GM19397 (cell line): ENCODE measurements around the gene PPEF2.

Experiments
- ATAC-seq: cut with Tn5 transposase; IDR thresholded peaks from one replicate; pipeline ENCODE4 v1.9.1; 2021; ENCODE audit warnings: mild to moderate bottlenecking, moderate library complexity; ENCODE audit not compliant: unreplicated experiment

The PPEF2 gene

DNA sequence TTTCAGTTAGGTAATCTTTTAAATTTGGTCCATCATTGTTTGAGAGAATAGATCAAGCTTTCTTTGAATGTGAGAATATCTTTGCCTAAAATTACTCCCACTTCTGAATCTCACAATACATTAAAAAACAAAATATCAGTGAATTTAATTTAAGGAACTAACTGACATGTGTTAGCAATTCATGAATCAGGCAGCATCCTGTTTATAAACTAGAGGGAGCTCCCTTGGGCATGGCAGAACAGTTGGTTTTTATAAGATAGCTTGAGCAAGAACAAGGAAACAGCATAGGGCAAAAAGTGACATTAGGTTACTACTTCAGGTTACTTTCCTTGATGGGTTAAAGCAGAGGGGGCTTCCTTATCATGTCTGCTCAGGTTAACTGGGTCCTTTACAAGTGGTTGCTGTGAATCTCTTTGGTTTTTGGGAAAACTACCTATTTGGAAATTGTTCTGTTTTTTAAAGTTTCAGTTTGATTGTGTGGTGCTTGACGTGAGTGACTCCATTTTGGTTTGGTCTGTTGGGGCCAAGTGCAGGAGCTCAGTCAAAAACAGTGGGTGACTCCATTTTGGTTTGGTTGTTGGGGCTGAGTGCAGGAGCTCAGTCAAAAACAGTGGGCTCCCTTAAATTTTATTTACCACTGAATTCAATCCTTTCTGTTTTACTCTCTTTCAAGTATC is 68.0 kb downstream of the PPEF2 start:
- ATAC-seq, result no peak

GRCh38 chr4:75831856-75832405 is 70.3 kb downstream of the PPEF2 start:
- ATAC-seq, result no peak

- ATAC-seq, result no peak
Measured at GRCh38 chr4:75830906-75831305, 71.3 kb downstream of the PPEF2 start.

GRCh38 chr4:75823812-75824211 is 78.4 kb downstream of the PPEF2 start:
- ATAC-seq, result no peak

DNA sequence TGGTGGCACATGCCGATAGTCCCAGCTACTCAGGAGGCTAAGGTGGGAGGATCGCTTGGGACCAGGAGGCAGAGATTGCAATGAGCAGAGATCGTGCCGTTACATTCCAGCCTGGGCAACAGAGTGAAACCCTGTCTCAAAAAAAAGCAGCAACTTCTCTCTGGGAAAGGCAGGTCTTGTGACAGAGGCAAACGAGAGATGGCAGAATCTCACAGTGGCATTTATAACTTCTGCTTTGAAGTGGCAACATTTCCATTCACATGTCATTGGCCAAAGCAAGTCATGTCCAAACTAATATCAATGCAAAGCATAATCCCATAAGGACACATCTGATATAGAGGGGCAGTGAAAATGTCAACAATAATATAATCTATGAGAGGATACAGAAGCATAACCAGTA is 79.8 kb downstream of the PPEF2 start:
- ATAC-seq, result no peak

DNA sequence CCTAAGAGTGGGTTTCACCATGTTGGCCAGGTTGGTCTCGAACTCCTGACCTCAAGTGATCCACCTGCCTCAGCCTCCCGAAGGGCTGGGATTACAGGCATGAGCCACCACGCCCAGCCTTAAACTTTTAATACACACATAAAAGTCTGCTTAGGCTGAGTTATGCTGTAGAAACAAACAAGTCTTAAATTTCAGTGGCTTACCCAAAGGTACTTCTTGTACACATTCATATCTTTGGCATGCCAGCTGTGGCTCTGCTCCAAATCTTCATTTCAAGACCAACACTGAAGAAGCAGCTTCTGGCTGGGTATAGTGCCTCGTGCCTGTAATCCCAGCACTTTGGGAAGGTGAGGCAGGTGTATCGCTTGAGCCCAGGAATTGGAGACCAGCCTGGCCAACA is 80.3 kb downstream of the PPEF2 start:
- no peak for ATAC-seq

DNA sequence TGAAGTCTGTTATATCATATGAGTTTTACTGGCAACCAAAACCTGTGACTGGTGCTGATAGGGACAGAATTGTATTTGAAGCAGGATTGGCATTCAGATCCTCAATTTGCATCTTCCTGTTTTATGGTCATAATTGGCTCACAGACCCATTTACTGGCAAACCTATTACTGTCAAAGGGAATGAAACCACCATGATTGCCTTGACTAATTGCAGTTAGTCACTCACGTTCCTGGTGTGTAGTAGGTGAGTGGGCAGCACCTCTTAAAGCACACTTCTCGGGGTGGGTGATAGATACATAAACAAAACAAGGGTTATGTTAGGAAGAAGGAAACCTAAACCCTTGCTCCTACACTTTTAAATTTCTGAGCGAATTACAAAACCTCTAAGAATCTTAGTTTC is 81.0 kb downstream of the PPEF2 start:
- ATAC-seq, result no peak

DNA sequence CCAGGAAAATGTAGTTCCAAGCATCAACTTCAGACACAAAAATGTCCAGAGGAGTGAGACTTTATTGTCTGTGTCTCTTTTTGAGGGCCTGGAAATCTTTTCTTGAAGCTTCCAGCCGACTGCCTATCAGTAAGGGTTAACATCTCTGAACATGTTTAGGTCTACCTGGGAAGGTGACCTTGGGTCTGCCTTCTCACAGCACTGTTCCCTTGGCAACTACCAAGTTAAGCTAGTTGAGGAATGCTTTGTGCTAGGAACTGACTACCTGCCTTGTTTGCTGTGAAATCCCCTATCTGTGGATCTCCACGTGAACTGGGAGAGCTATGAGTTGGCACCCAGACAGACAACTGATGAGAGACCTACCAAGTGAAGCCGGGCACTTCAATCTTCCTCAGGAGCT is 81.6 kb downstream of the PPEF2 start:
- no peak for ATAC-seq

- no peak for ATAC-seq
Measured at GRCh38 chr4:75820197-75820596, 82.1 kb downstream of the PPEF2 start.

DNA sequence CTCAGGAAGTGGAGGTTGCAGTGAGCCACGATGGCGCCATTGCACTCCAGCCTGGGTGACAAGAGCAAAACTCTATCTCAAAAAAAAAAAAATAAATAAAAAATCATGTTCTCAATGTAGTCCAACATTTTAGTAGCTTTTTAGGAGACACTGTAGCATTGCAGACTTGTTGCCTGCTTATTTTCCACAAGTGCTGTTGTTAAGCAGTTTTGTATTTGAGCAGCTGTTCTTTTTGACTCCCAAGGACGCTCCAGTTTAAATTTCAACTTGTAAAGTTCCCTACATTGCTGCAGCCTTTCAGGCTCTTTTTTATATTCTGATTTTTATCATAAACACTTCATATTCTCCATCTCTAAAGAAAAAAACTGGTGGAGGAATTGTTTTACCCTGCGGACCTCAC is 83.1 kb downstream of the PPEF2 start:
- no peak for ATAC-seq

DNA sequence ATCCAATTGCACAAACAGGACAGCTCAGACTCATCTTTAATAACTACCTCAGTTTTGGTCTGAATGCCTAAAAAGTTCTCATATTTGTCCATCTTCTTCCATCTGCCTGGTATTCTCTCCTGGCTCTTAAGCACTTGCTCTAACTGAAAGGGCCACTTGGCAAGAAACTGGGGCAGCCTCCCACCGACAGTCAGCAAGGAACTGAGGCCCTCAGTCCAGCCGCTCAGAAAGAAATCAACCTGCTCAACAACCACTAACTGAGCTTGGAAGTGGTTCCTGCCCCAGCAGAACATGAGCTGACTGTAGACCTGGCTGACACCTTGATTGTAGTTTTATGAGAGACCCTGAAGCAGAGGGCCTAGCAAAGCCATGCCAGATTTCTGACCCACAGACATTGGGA is 84.4 kb downstream of the PPEF2 start:
- no peak for ATAC-seq
